Stimulated activated CD8-positive, alpha-beta memory T cell treated with anti-CD3 and anti-CD28 coated beads, Interleukin-15, amount 100 ng/mL, for 48 hours (primary cell): Measurements from ENCODE around the gene PARD3B.

ENCODE experiments used
- DNase-seq, 2 donors: peaks; one replicate each; pipeline ENCODE4 v3.0.0-alpha.2; 2020; ENCODE audit warnings: low read depth in 2 of 2

The PARD3B gene

DNA sequence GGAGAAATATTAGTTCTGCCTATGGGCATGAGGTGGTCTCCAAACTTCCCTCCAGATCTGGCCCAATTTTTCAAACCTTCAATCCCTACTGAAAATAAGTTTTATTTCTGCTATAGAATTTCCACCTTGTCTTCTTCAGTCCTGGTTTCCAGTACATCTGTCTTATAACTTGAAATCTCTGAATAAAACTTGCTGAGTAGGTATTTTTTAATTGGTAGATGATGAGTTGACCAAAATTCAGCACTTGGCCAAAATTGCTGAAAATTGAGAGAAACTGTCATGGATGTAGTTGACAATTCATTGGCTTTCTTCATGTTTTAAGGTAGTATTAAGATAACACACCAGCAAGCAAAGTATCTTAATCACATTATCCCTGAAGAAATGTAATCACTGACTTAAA is 206.2 kb downstream of the PARD3B start:
- DNase-seq: no peak

DNA sequence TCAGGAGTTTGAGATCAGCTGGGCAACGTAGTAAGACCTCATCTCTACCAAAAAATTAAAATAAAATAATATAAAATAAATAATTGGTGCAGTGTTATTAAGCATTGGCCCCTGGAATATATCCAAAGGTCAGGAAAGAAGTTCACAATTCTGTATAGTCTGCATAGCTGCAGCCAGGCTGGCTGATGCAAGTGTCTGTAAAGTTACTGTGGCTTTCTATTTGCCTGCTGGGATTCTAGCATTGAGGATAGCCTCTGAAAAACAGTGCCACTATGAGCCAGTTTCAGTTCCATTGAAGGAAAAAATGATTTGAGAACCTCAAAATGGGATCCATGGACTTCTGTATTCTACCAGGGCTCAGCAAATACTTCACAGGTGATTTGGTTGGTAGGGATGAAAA is 208.6 kb downstream of the PARD3B start:
- no peak for DNase-seq

DNA sequence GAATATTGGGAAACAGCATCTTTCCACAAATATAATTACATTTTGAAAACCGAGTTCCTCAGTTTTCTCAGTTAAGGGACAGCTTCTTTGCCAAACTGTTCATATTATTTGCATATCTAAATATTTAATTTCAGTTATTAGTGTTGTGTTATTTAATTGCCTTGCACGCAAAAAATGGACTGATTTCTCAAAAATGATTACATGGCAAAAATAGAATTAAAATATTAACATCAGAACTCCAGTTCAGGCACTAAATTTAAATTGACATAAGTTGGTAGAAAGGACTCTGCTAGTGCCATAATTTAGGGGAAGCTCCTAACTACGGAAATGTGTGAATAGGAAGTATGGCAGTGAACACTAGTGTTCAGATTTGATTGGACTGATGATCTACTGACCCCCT is 209.6 kb downstream of the PARD3B start:
- no peak for DNase-seq

DNA sequence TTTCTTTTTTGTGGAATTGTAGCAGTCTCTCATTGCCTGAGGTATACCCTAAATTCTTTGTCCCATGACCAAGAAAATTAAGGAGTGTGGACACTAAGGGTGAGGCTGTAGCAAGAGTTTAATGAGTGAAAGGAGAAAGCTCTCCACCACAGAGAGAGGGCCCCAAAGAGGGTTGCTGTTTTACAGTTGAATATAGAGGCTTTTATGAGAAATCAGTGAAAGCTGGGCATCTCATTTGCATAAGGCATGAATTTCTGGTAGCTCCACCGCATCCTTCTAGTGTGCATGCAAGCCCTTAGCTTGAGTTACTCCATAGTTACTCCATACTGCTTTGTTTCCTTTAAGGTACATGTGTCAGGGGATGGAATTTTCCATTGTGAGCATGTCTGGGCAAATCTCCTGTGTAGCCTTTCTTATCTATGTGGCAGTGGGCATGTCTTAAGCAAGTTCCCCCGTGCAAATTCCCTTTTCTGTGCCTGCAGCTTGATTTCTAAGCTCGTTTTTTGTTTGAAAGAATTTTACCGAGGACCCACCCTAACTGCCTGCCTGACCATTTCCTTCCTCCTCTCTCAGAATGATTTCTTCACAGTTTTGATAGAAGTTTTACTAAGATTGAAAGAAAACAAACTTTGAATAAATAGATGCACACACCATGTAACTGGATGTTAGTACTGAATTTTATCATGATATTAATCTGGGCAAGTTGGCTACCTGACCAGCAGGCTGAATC is 218.9 kb downstream of the PARD3B start:
- DNase-seq: no peak

DNA sequence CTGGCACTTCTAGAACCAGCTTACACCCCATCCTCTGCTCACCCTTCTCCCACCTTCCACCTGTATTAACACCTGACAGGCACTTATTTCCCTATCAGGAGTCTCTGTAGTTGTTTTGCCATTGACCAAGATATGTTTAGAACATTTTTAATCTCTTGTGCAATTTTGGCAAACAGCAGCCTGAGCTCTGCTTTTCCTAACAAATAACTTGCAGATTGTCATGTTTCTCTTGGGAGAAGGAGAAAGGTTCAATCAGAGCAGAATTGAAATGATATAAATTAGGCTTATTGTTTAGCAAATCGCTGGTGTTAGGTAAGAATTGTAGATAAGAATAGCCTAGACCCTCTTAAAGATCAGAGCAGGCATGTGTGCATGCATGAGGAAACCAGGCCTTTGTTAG is 225.5 kb downstream of the PARD3B start:
- DNase-seq: no peak

DNA sequence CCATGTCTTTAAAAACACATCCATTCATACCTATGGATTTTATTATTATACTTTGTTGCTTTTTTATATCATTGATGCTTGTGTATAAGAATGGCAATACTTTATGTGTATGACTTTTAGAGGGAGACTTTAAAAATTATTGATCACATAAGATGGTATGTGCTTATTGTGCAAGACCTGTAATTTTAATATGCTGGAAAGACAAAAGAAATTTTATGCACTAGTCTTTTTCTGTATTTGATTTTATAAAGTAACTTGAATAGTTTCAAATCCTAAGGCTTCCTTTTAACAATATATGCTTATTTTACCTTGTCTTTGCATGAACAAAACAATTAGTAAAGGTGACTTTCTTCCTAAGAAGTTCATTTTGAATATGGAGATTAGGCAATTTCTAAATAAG is 226.4 kb downstream of the PARD3B start:
- DNase-seq: no peak

DNA sequence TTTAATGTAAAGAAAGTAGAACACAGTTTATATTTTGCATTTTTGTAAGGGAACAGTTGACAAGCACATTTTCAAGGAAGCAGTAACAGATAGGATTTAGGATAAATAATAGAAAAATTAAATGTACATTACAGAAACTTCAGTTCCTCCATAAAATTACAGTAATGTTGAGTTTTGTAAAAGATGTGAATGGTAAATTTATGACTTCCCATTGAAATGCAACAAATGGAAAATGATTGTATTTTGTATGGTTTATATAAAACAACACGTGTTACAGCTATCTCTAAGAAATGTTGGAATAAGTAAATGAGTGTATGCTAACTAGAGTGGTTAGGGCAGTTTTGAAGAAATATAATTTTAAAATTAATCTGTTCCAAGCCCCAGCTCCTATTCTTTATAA is 227.3 kb downstream of the PARD3B start:
- no peak for DNase-seq

DNA sequence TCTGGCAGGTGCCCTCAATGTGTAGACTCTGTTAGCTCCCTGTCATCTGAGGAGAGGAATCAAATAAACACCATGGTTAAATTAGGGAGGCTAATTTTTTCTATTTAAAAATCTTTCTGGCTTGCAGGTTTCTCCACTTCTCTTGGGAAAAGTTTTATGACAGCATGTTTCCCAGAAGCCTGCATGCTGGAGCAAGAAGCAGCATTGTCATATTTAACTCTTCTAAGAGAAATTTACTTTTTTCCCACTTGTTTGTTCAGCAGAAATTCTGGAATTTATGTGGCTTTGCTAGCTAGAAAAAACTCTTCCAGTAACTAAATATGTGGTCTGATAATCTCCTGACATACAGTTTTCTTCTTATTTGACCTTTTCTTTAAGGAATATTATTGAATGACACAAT is 230.5 kb downstream of the PARD3B start:
- DNase-seq: no peak

DNA sequence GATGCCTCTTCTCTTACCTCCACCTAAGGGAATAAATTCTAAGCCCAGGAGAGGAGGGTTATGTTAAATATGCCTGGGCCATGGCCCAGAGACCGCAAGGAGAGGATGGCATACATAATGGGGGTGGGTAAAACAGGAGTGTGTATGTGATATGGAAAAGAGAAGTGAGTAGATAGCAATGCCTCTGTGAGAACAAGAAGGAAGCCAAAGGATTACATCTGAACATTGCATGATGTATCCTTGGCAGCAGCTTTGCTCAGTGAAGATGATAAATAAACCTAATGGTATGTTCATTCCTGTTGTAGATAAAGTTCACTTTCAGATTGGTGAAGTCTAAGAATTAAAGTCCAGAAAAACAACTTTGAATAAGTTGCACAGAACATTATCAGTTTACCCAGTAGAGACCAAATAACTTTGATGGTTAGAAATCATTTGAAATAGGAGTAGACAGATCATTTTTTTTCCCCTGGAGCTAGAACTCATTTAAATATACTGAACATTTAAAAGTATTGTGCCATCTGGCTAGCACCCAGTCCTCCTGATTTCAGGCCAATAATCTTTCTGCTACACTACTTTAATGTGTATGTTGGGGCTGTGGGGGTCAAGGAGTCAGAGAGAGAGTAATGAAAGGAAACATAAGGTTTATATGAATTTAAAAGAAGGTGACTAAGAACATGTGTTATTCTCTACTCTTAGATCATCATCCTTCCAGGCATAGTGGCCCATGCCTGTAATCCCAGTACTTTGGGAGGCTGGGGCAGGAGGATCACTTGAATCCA is 231.7 kb downstream of the PARD3B start:
- no peak for DNase-seq

DNA sequence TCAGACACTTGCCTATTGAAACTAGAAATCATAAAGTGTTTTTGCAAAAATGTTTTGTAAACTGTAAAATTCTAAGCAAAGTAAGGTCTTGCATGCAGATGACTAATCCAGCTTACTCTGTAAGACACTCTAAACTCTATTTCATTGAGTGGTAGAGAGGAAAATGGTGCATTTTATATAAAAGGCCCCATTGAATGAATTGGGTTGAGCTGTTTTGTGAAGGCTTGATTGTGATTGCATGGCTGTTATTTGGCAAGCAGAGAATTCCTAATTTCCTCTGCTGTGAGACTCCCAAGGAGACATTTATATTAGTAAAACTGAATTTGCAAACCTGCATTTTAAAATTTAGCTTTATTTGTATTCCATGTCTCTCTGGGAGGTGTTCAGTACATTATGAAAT is 234.5 kb downstream of the PARD3B start:
- DNase-seq: no peak

DNA sequence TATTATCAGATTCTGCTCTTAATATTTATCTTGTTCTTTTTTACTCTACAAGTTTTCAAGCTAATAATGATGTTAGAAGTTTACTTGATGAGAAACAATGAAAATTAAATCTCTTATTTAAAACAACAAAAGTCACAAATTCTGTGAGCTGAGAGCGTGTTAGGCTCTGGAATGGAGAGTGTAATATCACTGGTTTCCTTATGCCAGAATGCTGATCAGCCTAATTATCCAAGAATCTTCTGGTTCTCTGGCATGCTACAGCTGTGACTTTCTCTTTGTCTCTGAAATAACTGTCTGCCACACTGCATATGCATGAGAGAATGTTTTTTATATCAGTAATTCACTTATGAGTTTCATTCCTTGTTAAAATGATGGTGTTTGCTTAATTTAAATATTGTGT is 236.7 kb downstream of the PARD3B start:
- no peak for DNase-seq

DNA sequence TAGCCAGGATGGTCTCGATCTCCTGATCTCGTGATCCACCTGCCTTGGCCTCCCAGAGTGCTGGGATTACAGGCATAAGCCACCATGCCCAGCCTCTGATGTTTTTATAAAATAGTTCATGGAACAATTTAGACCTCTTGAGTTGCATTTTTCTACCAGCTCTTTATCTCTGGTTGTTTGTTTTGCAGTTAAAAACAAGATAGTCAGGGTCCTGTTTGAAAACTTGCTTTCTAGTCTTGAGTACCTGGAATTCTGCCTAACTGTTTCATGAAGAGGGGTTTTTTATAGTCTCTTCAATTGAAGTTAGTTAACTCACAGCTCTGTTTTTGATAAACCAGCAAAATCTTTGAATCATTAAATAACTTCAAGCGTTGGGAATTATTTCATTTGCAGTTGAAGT is 244.8 kb downstream of the PARD3B start:
- no peak for DNase-seq

DNA sequence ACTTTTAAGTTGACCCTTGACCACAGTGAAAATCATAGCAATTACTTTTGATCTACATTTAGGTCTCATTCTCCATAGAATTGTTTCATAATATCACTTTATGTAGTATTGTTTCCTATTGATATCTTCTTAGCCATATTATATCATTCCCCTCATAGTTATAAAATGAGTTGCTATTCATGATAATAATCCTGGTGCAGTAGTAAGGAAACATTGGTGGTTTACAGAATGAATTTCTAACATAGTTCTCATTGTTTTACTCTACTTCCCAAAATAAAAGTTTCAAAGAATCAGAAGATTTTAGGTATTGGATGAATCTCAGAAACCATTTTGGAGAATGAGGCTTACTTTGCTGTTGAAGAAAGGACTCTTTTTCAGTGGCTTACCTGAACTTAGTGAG is 246.0 kb downstream of the PARD3B start:
- no peak for DNase-seq

DNA sequence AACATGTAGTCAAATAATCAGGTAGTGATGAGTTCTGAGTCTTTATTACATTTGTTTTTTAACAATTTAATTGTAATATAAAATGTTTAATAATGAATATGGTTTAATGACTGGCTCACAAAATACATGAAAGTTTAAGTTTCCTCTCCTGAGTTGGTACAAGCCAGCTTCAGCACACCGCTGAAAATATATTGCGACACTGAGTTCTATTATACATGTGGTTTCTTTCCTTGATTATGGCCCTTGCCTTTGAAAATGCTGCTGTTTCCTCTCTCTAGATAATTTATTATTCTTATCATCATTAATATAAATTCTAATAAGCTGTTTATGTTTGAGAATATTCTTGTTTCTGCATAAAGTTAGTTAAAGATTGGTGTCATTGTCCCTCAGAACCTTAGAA is 249.3 kb downstream of the PARD3B start:
- no peak for DNase-seq

DNA sequence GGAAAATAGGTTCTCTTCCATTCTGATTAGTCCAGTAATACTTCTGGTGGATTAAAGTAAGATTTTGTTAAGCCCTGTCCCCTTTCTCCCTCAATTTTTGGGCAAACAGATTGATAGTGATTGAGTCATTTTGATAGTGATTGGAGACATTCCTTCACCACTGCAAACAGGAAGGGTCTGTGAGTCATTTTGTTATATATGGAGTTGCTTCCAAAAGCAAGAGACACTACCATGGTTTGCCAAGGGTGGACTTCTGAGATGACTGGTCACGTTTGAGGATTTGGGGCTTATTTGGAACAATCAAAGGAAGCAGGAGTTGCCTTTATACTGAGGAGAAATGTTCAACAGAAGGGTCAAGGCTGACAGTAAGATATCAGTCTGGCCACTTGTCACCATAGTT is 249.9 kb downstream of the PARD3B start:
- no peak for DNase-seq

DNA sequence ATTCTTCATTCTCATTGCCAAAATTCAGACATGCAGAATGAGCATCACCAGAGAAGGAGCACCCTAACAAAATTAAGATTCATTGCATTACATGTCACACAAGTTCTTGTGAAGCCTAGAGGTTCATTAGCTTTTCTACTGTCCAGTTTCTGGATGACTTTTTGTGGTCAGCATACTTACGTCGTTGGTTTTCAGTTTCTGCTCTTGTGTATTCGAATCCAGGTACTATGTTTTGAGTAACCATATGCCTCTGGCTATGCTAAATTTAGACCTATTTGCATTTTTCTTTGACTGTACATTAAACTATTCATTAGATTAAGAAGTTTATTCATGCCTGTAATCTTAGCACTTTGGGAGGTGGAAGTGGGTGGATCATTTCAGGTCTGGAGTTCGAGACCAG is 251.3 kb downstream of the PARD3B start:
- no peak for DNase-seq

DNA sequence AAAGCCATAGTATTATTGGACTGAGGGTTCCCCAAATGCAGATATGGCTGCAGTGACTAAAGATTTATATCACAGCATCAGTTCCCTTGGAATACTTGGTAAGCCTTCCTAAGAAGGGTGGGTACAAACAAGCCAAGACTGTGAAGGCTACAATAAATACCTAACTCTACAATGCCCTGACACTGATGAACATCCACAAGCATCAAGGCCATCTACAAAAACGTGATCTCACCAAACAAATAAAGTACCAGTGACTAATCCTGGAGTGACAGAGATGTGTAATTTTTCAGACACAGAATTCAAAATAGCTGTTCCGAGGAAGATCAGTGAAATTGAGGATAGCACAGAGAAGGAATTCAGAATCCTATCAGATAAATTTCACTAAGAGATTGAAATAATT is 254.5 kb downstream of the PARD3B start:
- no peak for DNase-seq

DNA sequence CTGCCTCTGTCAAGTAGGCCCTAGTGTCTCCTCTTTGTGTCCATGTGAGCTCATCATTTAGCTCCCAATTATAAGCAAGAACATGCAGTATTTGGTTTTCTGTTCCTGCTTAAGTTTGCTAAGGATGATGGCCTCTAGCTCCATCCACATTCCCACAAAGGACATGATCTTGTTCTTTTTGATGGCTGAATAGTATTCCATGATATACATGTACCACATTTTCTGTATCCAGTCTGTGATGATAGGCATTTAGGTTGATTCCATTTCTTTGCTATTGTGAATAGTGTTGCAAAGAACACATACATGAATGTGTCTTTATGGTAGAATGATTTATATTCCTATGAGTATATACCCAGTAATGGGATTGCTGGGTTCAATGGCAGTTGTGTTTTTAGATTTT is 263.2 kb downstream of the PARD3B start:
- DNase-seq: no peak

DNA sequence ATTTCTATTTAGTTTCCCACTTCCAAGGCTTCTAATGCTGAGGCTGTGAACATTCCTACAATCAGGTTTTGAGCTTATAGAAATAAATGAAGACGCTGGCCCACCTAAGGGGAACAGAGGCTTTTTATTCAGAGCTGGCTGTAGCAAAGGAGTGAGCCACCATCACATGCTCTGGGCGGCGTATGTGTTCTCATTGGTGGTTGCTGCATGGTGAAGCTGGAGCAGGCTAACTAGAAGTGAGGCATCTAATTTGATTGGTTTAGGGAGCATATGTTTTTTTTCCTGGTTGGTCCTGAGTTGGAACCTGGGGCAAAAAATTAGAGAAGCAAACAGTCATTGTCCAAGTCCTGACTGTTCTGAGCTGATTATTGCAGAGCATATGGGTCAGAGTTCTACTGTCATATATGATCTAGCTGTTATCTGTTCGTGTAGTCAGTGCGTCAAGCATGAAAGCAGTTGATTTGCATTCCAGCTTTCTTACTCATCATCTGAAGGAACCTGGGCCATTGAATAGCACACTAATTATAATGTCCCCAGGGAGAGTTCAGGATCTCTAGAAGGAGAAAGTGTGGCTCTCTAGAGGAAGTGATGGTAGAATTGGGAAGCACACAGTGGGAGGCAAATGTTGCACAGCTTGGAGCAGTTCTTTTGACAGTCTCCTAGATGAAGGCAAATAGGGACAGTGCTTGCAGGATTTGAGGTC is 279.6 kb downstream of the PARD3B start:
- no peak for DNase-seq

DNA sequence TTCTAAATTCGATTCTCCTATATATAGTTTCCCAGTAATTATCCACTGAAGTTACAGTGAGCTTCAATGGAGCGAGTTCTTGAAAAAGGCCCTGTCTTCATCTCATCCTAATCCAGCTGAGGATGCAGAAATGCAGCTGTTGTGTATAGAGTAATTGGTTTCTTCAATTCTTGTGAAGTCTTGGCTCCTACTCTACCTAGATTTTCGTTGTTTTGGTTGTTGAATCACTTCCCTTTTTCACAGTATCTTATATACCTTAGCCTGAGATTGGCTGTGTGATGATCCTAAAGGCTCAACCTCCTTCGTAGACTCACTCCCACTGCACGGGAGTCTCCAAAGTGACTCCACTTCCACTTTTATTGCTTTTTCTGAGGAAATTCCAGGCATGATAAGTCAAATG is 280.4 kb downstream of the PARD3B start:
- DNase-seq: no peak

DNA sequence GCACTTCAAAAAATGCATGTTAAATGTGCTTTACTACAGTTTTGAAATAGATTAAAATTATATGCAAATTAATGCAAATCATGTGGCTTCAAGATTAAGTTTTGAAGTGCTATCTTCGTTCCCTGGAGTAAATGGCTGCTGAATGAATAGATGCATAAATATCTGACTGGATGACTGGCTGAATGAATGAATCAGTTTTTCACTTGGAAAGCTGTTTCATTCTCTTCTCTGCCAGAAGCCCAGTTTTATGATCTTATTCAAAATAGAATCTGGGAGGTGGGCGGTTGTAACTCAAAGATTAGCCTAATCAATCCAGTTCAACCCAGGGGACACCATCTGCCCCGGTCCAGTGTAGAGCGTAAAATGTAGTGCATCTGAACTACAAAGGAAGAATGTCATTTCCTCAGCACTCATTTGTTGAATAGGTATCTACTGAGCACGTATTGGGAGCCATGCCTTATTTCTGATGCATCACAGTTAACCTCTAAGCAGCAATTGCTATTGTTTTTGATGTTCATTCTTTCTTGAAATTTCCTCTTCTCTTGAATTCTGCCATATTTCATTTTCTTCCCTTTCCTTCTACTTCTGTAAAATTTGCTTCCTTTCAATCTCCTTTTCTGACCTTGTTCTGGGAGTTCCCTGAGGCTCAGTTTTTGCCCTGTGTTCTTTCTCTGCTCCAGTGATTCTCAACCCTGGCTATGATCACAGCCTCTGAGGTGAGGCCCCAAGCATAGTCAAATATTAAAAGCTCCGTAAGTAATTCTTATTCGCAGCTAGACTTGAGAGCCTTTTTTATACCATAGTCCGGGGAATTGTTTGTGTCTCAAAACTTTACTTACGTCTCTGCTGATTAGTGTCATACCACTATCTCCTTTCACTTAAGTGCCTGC is 282.7 kb downstream of the PARD3B start:
- DNase-seq: no peak
